Neural cell (in vitro differentiated cells): ENCODE measurements around the gene CDT1.

Source experiments
- CTCF ChIP-seq: fragments of 450-650 bp; IDR thresholded peaks from 2 replicates; pipeline ENCODE4 v1.5.1; 2014; ENCODE audit warnings: antibody characterized with exemption, mild to moderate bottlenecking, moderate library complexity; ENCODE audit not compliant: poor library complexity, severe bottlenecking
- EZH2 ChIP-seq: fragments of 200-600, 300-800 bp; shearing (Covaris generic), sonication (generic); IDR thresholded peaks from 2 replicates; pipeline ENCODE4 v1.6.1; 2014; ENCODE audit warnings: antibody characterized with exemption, low read length, borderline replicate concordance, mild to moderate bottlenecking; ENCODE audit not compliant: insufficient read depth, poor library complexity, severe bottlenecking
- MXI1 ChIP-seq: fragments of 450-650 bp; conservative IDR thresholded peaks from 2 replicates; pipeline ENCODE4 v1.6.1; 2014; ENCODE audit warnings: antibody characterized with exemption, mild to moderate bottlenecking; ENCODE audit not compliant: poor library complexity, severe bottlenecking
- POLR2AphosphoS5 ChIP-seq: IDR thresholded peaks from 2 replicates; pipeline ENCODE4 v1.6.1; 2012
- SMC3 ChIP-seq: fragments of 450-650 bp; conservative IDR thresholded peaks from 2 replicates; pipeline ENCODE4 v1.6.1; 2014; ENCODE audit warnings: antibody characterized with exemption, mild to moderate bottlenecking, moderate library complexity; ENCODE audit not compliant: poor library complexity
- TAF1 ChIP-seq: IDR thresholded peaks from 2 replicates; pipeline ENCODE4 v1.6.1; 2012; ENCODE audit warnings: low read depth

GRCh38 chr16:88784856-88785105 is 18.8 kb upstream of the CDT1 start:
- TF ChIP-seq TAF1 (no peak), CTCF (no peak), EZH2 (peak; percentile 73), SMC3 (no peak), POLR2AphosphoS5 (no peak), MXI1 (no peak)
